Breast epithelium (tissue), 4 donors: ENCODE measurements around the gene SPACDR. TPM values are rescaled to one million over a fixed set of nuclear protein-coding genes. Genes with fewer than 3 reads are reported as not detected.
A peak's percentile ranks its signal among the peaks of the same experiment; 100 is the strongest.

Experiments
- DNase-seq, 2 donors: peaks; one replicate each; pipeline ENCODE4 v3.0.0-alpha.2; 2019; ENCODE audit warnings: low spot score in 2 of 2
- H3K27ac ChIP-seq, 2 donors: fragments of 200-600 bp; sonication (generic) in 1 of 2; one replicate each; pipeline ENCODE4 v1.5.1; 2016 to 2019; ENCODE audit warnings: mild to moderate bottlenecking in 1 of 2
- H3K27me3 ChIP-seq, 2 donors: fragments of 200-600 bp; sonication (generic) in 1 of 2; one replicate each; pipeline versions ENCODE4 v1.5.1 to v1.6.0; 2017 to 2019; ENCODE audit warnings: control low read depth in 1 of 2, mild to moderate bottlenecking in 1 of 2
- H3K36me3 ChIP-seq: fragments of 200-600 bp; one replicate; pipeline ENCODE4 v1.5.1; 2019
- H3K4me1 ChIP-seq, 2 donors: fragments of 200-600 bp; sonication (generic); one replicate each; pipeline ENCODE4 v1.5.1; 2016 to 2019; ENCODE audit warnings: control low read depth in 1 of 2
- H3K4me3 ChIP-seq, 3 donors: fragments of 200-600 bp; sonication (generic); 1 replicate in 2 of 3; 2 replicates in 1 of 3; pipeline ENCODE4 v1.5.1; 2016 to 2019; ENCODE audit warnings: mild to moderate bottlenecking in 3 of 3, moderate library complexity in 2 of 3
- H3K9me3 ChIP-seq, 2 donors: fragments of 200-600 bp; sonication (generic) in 1 of 2; one replicate each; pipeline ENCODE4 v1.5.1; 2016 to 2019; ENCODE audit warnings: control low read depth in 1 of 2
- CTCF ChIP-seq, 3 donors: fragments of 450-650 bp; IDR thresholded peaks; one replicate each; pipeline ENCODE4 v1.5.1; 2016 to 2017; ENCODE audit warnings: antibody characterized with exemption in 3 of 3, mild to moderate bottlenecking in 3 of 3, moderate library complexity in 3 of 3
- POLR2A ChIP-seq: fragments of 450-650 bp; IDR thresholded peaks from one replicate; pipeline ENCODE4 v1.6.1; 2016; ENCODE audit warnings: antibody characterized with exemption, mild to moderate bottlenecking, moderate library complexity
- POLR2AphosphoS5 ChIP-seq, 3 donors: sonication (generic); formaldehyde crosslinking; IDR thresholded peaks; one replicate each; pipeline ENCODE4 v1.6.1; 2017; ENCODE audit warnings: antibody characterized with exemption in 3 of 3
- intact Hi-C: fragments of 100-400 bp; cut with DNase I; formaldehyde crosslinking; loops from one replicate; pipeline ENCODE4 v1.15.1; 2023; ENCODE audit warnings: low total_unique reads
- total RNA-seq, 3 donors: library from RNA; depleted of rRNA; stranded (reverse); fragments of >200 nt; gene quantifications; one replicate each; pipeline ENCODE4 v1.1.0, GENCODE V29; 2016

The SPACDR gene
- total RNA-seq, 3 donors from 2014 or later, result not detected

- intact Hi-C loops, result no loop called here
- peaks cover 14 to 16% of the 10 kb centered on the region in 2 donors for H3K4me1 ChIP-seq
Measured at GRCh38 chr7:100472121-100472851, 8.2 kb upstream of the SPACDR start.

DNA sequence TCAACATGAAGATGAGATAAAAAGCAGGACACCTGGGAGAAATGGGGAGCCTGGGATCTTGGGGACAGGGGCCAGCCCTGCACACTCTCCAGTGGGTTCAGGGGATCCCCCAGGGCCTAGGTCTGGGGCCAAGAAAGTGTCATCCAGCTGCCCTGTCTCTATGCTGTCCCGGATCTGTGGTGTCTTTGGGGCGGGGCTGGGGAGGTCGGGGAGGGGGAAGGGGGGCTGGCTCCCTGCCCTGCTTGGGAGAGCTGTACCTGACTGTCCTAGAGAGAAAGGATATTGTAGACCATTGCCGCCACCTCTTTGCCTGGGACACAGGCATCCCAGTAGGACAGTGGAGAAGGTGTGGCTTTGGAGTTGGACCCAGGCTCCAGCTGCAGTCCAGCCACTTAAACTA, 7.0 kb upstream of the SPACDR start:
- Histone ChIP-seq H3K4me3 (no peak overlapping the region), H3K4me1 (peaks cover 7 to 18% of the 10 kb centered on the region in 2 donors), H3K36me3 (no peaks in the 10 kb centered on the region), H3K27ac (no peak overlapping the region), H3K9me3 (no peaks in the 10 kb centered on the region), H3K27me3 (no peaks in the 10 kb centered on the region)
- no peak for TF ChIP-seq POLR2A
- TF ChIP-seq CTCF (IDR thresholded peaks at IDR 0.05), result no peak
- TF ChIP-seq POLR2AphosphoS5 (IDR thresholded peaks at IDR 0.05), result no peak
- no peak for DNase-seq
- intact Hi-C loops, result no loop called here

More at GRCh38 chr7:100472121-100472851, 8.2 kb upstream of the SPACDR start:
- Histone ChIP-seq H3K9me3 (no peaks in the 10 kb centered on the region), H3K4me3 (peak overlapping the region in 2 of 3 donors; percentile 20 to 44), H3K27me3 (no peaks in the 10 kb centered on the region), H3K27ac (peak overlapping the region; percentile 73 to 89), H3K36me3 (no peaks in the 10 kb centered on the region)
- TF ChIP-seq POLR2AphosphoS5 (IDR thresholded peaks at IDR 0.05) (no peak), POLR2A (no peak), CTCF (IDR thresholded peaks at IDR 0.05) (no peak)
- DNase-seq, result no peak

- Histone ChIP-seq H3K4me3 (no peak overlapping the region), H3K27me3 (no peaks in the 10 kb centered on the region), H3K27ac (peak overlapping the region; percentile 55 to 69), H3K4me1 (peaks cover 7 to 18% of the 10 kb centered on the region in 2 donors), H3K36me3 (no peaks in the 10 kb centered on the region), H3K9me3 (no peaks in the 10 kb centered on the region)
- TF ChIP-seq POLR2A, result no peak
- TF ChIP-seq CTCF (IDR thresholded peaks at IDR 0.05), result peak; percentile 93 to 98 (median 96)
- TF ChIP-seq POLR2AphosphoS5 (IDR thresholded peaks at IDR 0.05), result peak in 2 of 3 donors; percentile 8 to 41
- DNase-seq, result peak; percentile 69 to 88
- intact Hi-C loops, result loop anchor here (5.0 kb wide), 1 partner anchor 93 kb away; no protein-coding TSS in a partner anchor
Measured at GRCh38 chr7:100469227-100470044, 5.4 kb upstream of the SPACDR start.

- intact Hi-C loops, result loop anchor here (5.0 kb wide), 1 partner anchor 94 kb away; no protein-coding TSS in a partner anchor
- no peaks in the 10 kb centered on the region for H3K36me3 ChIP-seq
- H3K27ac ChIP-seq, result peak overlapping the region; percentile 68 to 77
- peak overlapping the region in 1 of 3 donors; percentile 39 for H3K4me3 ChIP-seq
- no peaks in the 10 kb centered on the region for H3K27me3 ChIP-seq
- DNase-seq, result no peak
- no peaks in the 10 kb centered on the region for H3K9me3 ChIP-seq
- peaks cover 4 to 18% of the 10 kb centered on the region in 2 donors for H3K4me1 ChIP-seq
- no peak for TF ChIP-seq POLR2A
- no peak for TF ChIP-seq POLR2AphosphoS5 (IDR thresholded peaks at IDR 0.05)
- no peak for TF ChIP-seq CTCF (IDR thresholded peaks at IDR 0.05)
Measured at GRCh38 chr7:100467638-100468373, 3.7 kb upstream of the SPACDR start.
